Measurements from ENCODE around the gene NMT1. TPM values are rescaled to one million over a fixed set of nuclear protein-coding genes. Genes with fewer than 3 reads are reported as not detected.

NMT1 gene
- total and polyA plus RNA-seq, 2 of the 13 experiments (the other 11 are each of a cell fraction or from before 2014, with no cell fraction given) = 75.7 to 142 TPM

- TF ChIP-seq ZNF75D (CRISPR knock-in tag; IDR thresholded peaks at IDR 0.05; ENCODE audit: borderline replicate concordance) (0 out of 2 replicates have a peak, but pooled peaks have one; percentile 61), ZNF230 (CRISPR knock-in tag; IDR thresholded peaks at IDR 0.05) (no peak), GZF1 (CRISPR knock-in tag; IDR thresholded peaks at IDR 0.05) (no peak), THAP9 (CRISPR knock-in tag; IDR thresholded peaks at IDR 0.05; ENCODE audit: borderline replicate concordance) (peak; percentile 40; the same call in 1 of the 2 replicates), IKZF5 (CRISPR knock-in tag; IDR thresholded peaks at IDR 0.05) (no peak; the same call in 1 of the 2 replicates), TFAP4 (IDR thresholded peaks at IDR 0.05; ENCODE audit: borderline replicate concordance, low read depth) (peak; percentile 63; the same call in 1 of the 2 replicates), ZNF333 (CRISPR knock-in tag; IDR thresholded peaks at IDR 0.05; ENCODE audit: borderline replicate concordance) (no peak; the same call in 1 of the 2 replicates), KLF6 (CRISPR knock-in tag; IDR thresholded peaks at IDR 0.05) (no peak), MAZ (IDR thresholded peaks at IDR 0.05; ENCODE audit: borderline replicate concordance, low read depth, low read length) (no peak), MAZ (CRISPR knock-in tag; IDR thresholded peaks at IDR 0.05; ENCODE audit: low read depth) (no peak), THRA (CRISPR knock-in tag; IDR thresholded peaks at IDR 0.05; ENCODE audit: borderline replicate concordance) (no peak), EP300 (IDR thresholded peaks at IDR 0.05; ENCODE audit: low read depth in 2 of 2, low read length in 2 of 2) (no peak), EP300 (CRISPR knock-in tag; IDR thresholded peaks at IDR 0.05; ENCODE audit: borderline replicate concordance) (0 out of 2 replicates have a peak, but pooled peaks have one; percentile 8), ATF1 (CRISPR knock-in tag; IDR thresholded peaks at IDR 0.05) (no peak), ARID4A (CRISPR knock-in tag; IDR thresholded peaks at IDR 0.05; ENCODE audit: borderline replicate concordance) (peak; percentile 40; the same call in 1 of the 2 replicates), MEIS2 (CRISPR knock-in tag; IDR thresholded peaks at IDR 0.05) (peak; percentile 44; the same call in 1 of the 2 replicates)
Observed at GRCh38 chr17:45149669-45150664, 88.8 kb downstream of the NMT1 start (continued).

Measured in HepG2 (cell line).